H1 (cell line): ENCODE measurements around the gene IQUB. TPM values are rescaled to one million over a fixed set of nuclear protein-coding genes. Genes with fewer than 3 reads are reported as not detected.

Experiments used
- CTCF ChIA-PET: fragments of 300-600 bp; sonication (Branson Sonifier 250); formaldehyde crosslinking; loops from one replicate; lab custom pipeline; 2021; ENCODE audit not compliant: partially characterized antibody; lab: Charles Lee
- POLR2A ChIA-PET: fragments of 300-600 bp; sonication (Branson Sonifier 250); formaldehyde crosslinking; loops from one replicate; lab custom pipeline; 2021; ENCODE audit warnings: inconsistent platforms; ENCODE audit not compliant: partially characterized antibody; lab: Charles Lee
- DNase-seq, 2 experiments: peaks; one replicate each; pipeline versions ENCODE4 v3.0.0 to v3.0.0-alpha.2; 2010 to 2022; ENCODE audit warnings: low spot score in 2 of 2, low read depth in 1 of 2, mixed read lengths in 1 of 2
- FAIRE-seq: peaks from 2 replicates; lab custom pipeline; 2011; peaks lifted over from hg19 to GRCh38; lab: Jason Lieb, UNC
- H2AFZ ChIP-seq: 2 replicates; pipeline ENCODE4 v1.8.1; 2012; ENCODE audit warnings: low read length, inconsistent platforms
- H2AK5ac ChIP-seq: 2 replicates; pipeline ENCODE4 v1.6.1; 2013; ENCODE audit warnings: low read depth, low read length
- H2BK120ac ChIP-seq: replicated peaks from 2 replicates; pipeline ENCODE3; 2013; ENCODE audit warnings: low read depth, low read length, inconsistent platforms
- H2BK12ac ChIP-seq: 2 replicates; pipeline ENCODE4 v1.6.1; 2013; ENCODE audit warnings: low read depth, low read length
- H2BK15ac ChIP-seq: 2 replicates; pipeline ENCODE4 v1.6.1; 2013; ENCODE audit warnings: low read length
- H2BK20ac ChIP-seq: 2 replicates; pipeline ENCODE4 v1.6.1; 2013; ENCODE audit warnings: low read length
- H2BK5ac ChIP-seq: 2 replicates; pipeline ENCODE4 v1.6.1; 2013; ENCODE audit warnings: low read depth, low read length
- H3K14ac ChIP-seq: 2 replicates; pipeline ENCODE4 v1.6.1; 2013; ENCODE audit warnings: inconsistent platforms; ENCODE audit not compliant: insufficient read length
- H3K18ac ChIP-seq: 2 replicates; pipeline ENCODE4 v1.6.1; 2013; ENCODE audit warnings: low read length; ENCODE audit errors: extremely low read depth
- H3K23ac ChIP-seq: 2 replicates; pipeline ENCODE4 v1.6.1; 2013; ENCODE audit warnings: inconsistent platforms; ENCODE audit not compliant: insufficient read length
- H3K23me2 ChIP-seq: 2 replicates; pipeline ENCODE4 v1.6.1; 2013; ENCODE audit warnings: low read depth, low read length
- H3K27ac ChIP-seq: 2 replicates; pipeline ENCODE4 v1.6.1; 2011; ENCODE audit warnings: low read depth, low read length, inconsistent platforms
- H3K27me3 ChIP-seq, 4 experiments: replicated peaks in 1 of 4; 1 replicate in 1 of 4; 2 replicates in 3 of 4; pipeline versions ENCODE4 v1.6.1 to v1.8.1; 2011 to 2013; ENCODE audit warnings: low read length in 3 of 4, mild to moderate bottlenecking in 3 of 4, inconsistent platforms in 2 of 4, mixed read lengths in 2 of 4, moderate library complexity in 1 of 4; ENCODE audit not compliant: control insufficient read depth in 3 of 4, insufficient read depth in 3 of 4; ENCODE audit errors: extremely low read depth in 1 of 4
- H3K36me3 ChIP-seq, 4 experiments: 2 replicates each; pipeline versions ENCODE4 v1.6.1 to v1.8.1; 2011 to 2013; ENCODE audit warnings: mild to moderate bottlenecking in 4 of 4, low read length in 3 of 4, moderate library complexity in 2 of 4, control low read depth in 1 of 4, inconsistent platforms in 1 of 4; ENCODE audit not compliant: insufficient read depth in 4 of 4, control insufficient read depth in 2 of 4
- H3K4ac ChIP-seq: replicated peaks from 2 replicates; pipeline ENCODE3; 2013; ENCODE audit warnings: low read length, low read depth, mixed read lengths, inconsistent platforms; ENCODE audit not compliant: insufficient read length
- H3K4me1 ChIP-seq, 4 experiments: replicated peaks in 1 of 4; 1 replicate in 1 of 4; 2 replicates in 3 of 4; pipeline versions ENCODE4 v1.6.1 to v1.8.1; 2011 to 2013; ENCODE audit warnings: low read length in 3 of 4, inconsistent platforms in 2 of 4, mixed read lengths in 1 of 4; ENCODE audit not compliant: insufficient read depth in 4 of 4, control insufficient read depth in 3 of 4
- H3K4me2 ChIP-seq, 2 experiments: 2 replicates each; pipeline versions ENCODE4 v1.6.1 to v1.8.1; 2011 to 2013; ENCODE audit warnings: low read depth in 2 of 2, low read length in 2 of 2, control low read depth in 1 of 2, inconsistent platforms in 1 of 2, mild to moderate bottlenecking in 1 of 2; ENCODE audit not compliant: insufficient read depth in 1 of 2
- H3K4me3 ChIP-seq, 4 experiments: fragments of 200-600, 300-600 bp in 1 of 4; sonication (generic), shearing (Covaris generic), sonication (Bioruptor Twin) in 1 of 4; 2 replicates each; pipeline versions ENCODE4 v1.5.1 to v1.8.1; 2011 to 2016; ENCODE audit warnings: low read length in 4 of 4, low read depth in 3 of 4, control low read depth in 2 of 4, inconsistent platforms in 2 of 4, mild to moderate bottlenecking in 2 of 4, mixed read lengths in 1 of 4, moderate library complexity in 1 of 4; ENCODE audit not compliant: insufficient read depth in 2 of 4; ENCODE audit errors: extremely low read depth in 1 of 4
- H3K56ac ChIP-seq: replicated peaks from 2 replicates; pipeline ENCODE3; 2013; ENCODE audit warnings: low read depth, mild to moderate bottlenecking, mixed read lengths, low read length, inconsistent platforms; ENCODE audit not compliant: insufficient read length
- H3K79me1 ChIP-seq: 2 replicates; pipeline ENCODE4 v1.6.1; 2013; ENCODE audit warnings: low read depth, low read length, control low read depth
- H3K79me2 ChIP-seq, 2 experiments: 2 replicates each; pipeline versions ENCODE4 v1.6.1 to v1.8.1; 2012 to 2013; ENCODE audit warnings: low read length in 2 of 2, mild to moderate bottlenecking in 2 of 2, inconsistent platforms in 1 of 2; ENCODE audit not compliant: insufficient read depth in 2 of 2, control insufficient read depth in 1 of 2
- H3K9ac ChIP-seq, 4 experiments: replicated peaks in 1 of 4; 1 replicate in 1 of 4; 2 replicates in 3 of 4; pipeline versions ENCODE4 v1.6.1 to v1.8.1; 2011 to 2013; ENCODE audit warnings: low read depth in 3 of 4, low read length in 3 of 4, control low read depth in 2 of 4, mild to moderate bottlenecking in 2 of 4, moderate library complexity in 2 of 4, inconsistent platforms in 1 of 4; ENCODE audit errors: extremely low read depth in 1 of 4
- H3K9me3 ChIP-seq, 2 experiments: 2 replicates each; pipeline versions ENCODE4 v1.6.1 to v1.8.1; 2012 to 2013; ENCODE audit warnings: mild to moderate bottlenecking in 2 of 2, moderate library complexity in 2 of 2, control low read depth in 1 of 2, inconsistent platforms in 1 of 2, low read depth in 1 of 2, low read length in 1 of 2, mixed read lengths in 1 of 2; ENCODE audit not compliant: insufficient read depth in 2 of 2
- H4K20me1 ChIP-seq, 2 experiments: replicated peaks in 1 of 2; 2 replicates each; pipeline versions ENCODE3 to v1.8.1; 2011 to 2013; ENCODE audit warnings: inconsistent platforms in 2 of 2, low read length in 2 of 2, mild to moderate bottlenecking in 1 of 2; ENCODE audit not compliant: insufficient read depth in 2 of 2, control insufficient read depth in 1 of 2
- H4K5ac ChIP-seq: 2 replicates; pipeline ENCODE4 v1.6.1; 2013; ENCODE audit warnings: low read length, low read depth, mixed read lengths, inconsistent platforms; ENCODE audit not compliant: insufficient read length
- H4K8ac ChIP-seq: 2 replicates; pipeline ENCODE4 v1.8.0; 2013; ENCODE audit warnings: mild to moderate bottlenecking, moderate library complexity, low read length, inconsistent platforms; ENCODE audit not compliant: insufficient read depth; ENCODE audit errors: extremely low read depth
- H4K91ac ChIP-seq: replicated peaks from 2 replicates; pipeline ENCODE3; 2013; ENCODE audit warnings: low read length, mixed read lengths, inconsistent platforms; ENCODE audit not compliant: insufficient read length
- CBX8 ChIP-seq: fragments of 300-800, 300-1000 bp; sonication (generic); IDR thresholded peaks from 2 replicates; pipeline ENCODE4 v1.7.1; 2016; ENCODE audit warnings: low read depth, low read length, borderline replicate concordance
- EZH2 ChIP-seq: fragments of 200-600 bp; sonication (generic); IDR thresholded peaks from 2 replicates; pipeline ENCODE4 v1.7.1; 2012; ENCODE audit warnings: low read depth, mild to moderate bottlenecking, moderate library complexity, low read length, inconsistent platforms; ENCODE audit not compliant: severe bottlenecking
- FOSL1 ChIP-seq: IDR thresholded peaks from 2 replicates; pipeline ENCODE4 v1.6.1; 2011; ENCODE audit warnings: mild to moderate bottlenecking, low read depth, low read length, moderate library complexity; ENCODE audit not compliant: insufficient read depth
- HDAC2 ChIP-seq, 2 experiments: fragments of 300-600 bp in 1 of 2; sonication (generic) in 1 of 2; IDR thresholded peaks; 2 replicates each; pipeline ENCODE4 v1.6.1; 2011 to 2012; ENCODE audit warnings: low read depth in 2 of 2, low read length in 2 of 2, mild to moderate bottlenecking in 2 of 2, moderate library complexity in 2 of 2, borderline replicate concordance in 1 of 2, inconsistent platforms in 1 of 2
- KDM1A ChIP-seq: fragments of 200-600, 300-600 bp; sonication (generic); IDR thresholded peaks from 2 replicates; pipeline ENCODE4 v1.7.1; 2016; ENCODE audit warnings: mild to moderate bottlenecking, low read length, borderline replicate concordance
- KDM4A ChIP-seq: IDR thresholded peaks from one replicate; pipeline ENCODE4 v1.7.1; 2012; ENCODE audit warnings: low read depth, mild to moderate bottlenecking, moderate library complexity, low read length, inconsistent platforms; ENCODE audit not compliant: severe bottlenecking
- KDM5A ChIP-seq: fragments of 200-600 bp; IDR thresholded peaks from 2 replicates; pipeline ENCODE4 v1.7.1; 2012; ENCODE audit warnings: mild to moderate bottlenecking, low read length, inconsistent platforms, mixed read lengths
- NRF1 ChIP-seq: IDR thresholded peaks from 2 replicates; pipeline ENCODE4 v1.6.1; 2011; ENCODE audit warnings: mild to moderate bottlenecking, low read depth, low read length, improper control_type of control experiment
- RBBP5 ChIP-seq: IDR thresholded peaks from 2 replicates; pipeline ENCODE4 v1.7.1; 2012; ENCODE audit warnings: low read depth, mild to moderate bottlenecking, inconsistent platforms, low read length, moderate library complexity, borderline replicate concordance
- RXRA ChIP-seq: IDR thresholded peaks from 2 replicates; pipeline ENCODE4 v1.6.1; 2011; ENCODE audit warnings: low read depth, mild to moderate bottlenecking, low read length, moderate library complexity; ENCODE audit not compliant: insufficient read depth
- SAP30 ChIP-seq: fragments of 300-600 bp; sonication (generic); IDR thresholded peaks from 2 replicates; pipeline ENCODE4 v1.7.1; 2012; ENCODE audit warnings: low read length, moderate library complexity, mild to moderate bottlenecking, inconsistent platforms; ENCODE audit not compliant: insufficient read depth, insufficient replicate concordance
- SP2 ChIP-seq: IDR thresholded peaks from 2 replicates; pipeline ENCODE4 v1.6.1; 2012; ENCODE audit warnings: mild to moderate bottlenecking, low read length, inconsistent platforms
- SP4 ChIP-seq: IDR thresholded peaks from 2 replicates; pipeline ENCODE4 v1.6.1; 2012; ENCODE audit warnings: low read length, inconsistent platforms
- TCF12 ChIP-seq: IDR thresholded peaks from 2 replicates; pipeline ENCODE4 v1.6.1; 2011; ENCODE audit warnings: low read depth, mild to moderate bottlenecking, low read length
- WGBS, 2 experiments: shearing (Covaris generic) in 1 of 2; methylation state at CpG; one replicate each; pipeline versions ENCODE4 v1.1.6 to v1.1.7; 2013 to 2015; ENCODE audit warnings: low lambda C conversion rate in 2 of 2, mixed read lengths in 2 of 2, inconsistent platforms in 1 of 2, low coverage in 1 of 2, missing lambda C conversion rate in 1 of 2; ENCODE audit not compliant: insufficient replicate concordance in 2 of 2, insufficient coverage in 1 of 2, insufficient read length in 1 of 2; ENCODE audit errors: extremely low coverage in 1 of 2, missing lambda C conversion rate in 1 of 2; 5-methylcytosine and 5-hydroxymethylcytosine counted together
- polyA plus RNA-seq, 7 experiments: library from polyadenylated mRNA; depleted of rRNA in 3 of 7; stranded (reverse) in 5 of 7; unstranded in 2 of 7; fragments of >200 nt in 5 of 7; fragments of 200-250 nt in 2 of 7; gene quantifications; 1 replicate in 5 of 7; 2 replicates in 1 of 7; 4 replicates in 1 of 7; pipeline versions ENCODE4 v1.2.1 to v1.2.3, GENCODE V29; 2011 to 2013; ENCODE audit warnings: missing spikeins in 2 of 7, mixed read lengths in 2 of 7
- total RNA-seq: library from RNA; stranded (reverse); fragmentation: NEBNext Ultra II Directional; extraction: Animal tissue kit (Norgen Biotek cat#: 25700); gene quantifications from 2 replicates; pipeline ENCODE4 v1.2.1, GENCODE V29; 2021

Gene IQUB
- total and polyA plus RNA-seq, 2 of the 8 experiments (the other 6 are each of a cell fraction or from before 2014, with no cell fraction given) = 0.12 to 0.82 TPM

DNA sequence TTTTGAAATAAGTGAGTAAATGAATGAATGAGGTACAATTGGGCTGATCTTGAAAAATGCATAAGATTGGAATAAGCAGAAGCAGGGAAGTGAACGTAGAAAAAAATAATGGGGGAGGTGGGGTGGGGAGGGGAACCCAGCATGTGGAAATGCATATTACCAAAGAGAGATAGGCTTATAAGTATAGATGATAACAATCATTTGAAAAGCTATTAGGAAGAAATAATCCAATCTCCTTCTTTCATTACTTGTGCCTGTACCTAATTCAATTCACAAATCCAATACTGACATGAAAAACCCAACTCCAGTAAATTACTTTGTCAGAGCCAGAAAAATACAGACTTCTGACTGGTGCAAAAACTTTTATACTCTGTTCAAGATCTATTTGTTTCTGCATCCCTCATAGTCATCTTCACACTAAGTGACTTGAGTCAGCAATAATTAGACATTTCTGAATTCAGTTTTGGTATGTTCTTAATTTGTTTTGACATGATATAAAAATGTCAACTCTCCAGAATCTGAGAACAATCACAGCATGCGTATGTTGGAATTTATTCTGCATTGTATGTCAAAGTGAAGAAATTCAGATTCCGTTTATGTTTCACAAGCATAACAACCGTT lies 99.2 kb downstream of the IQUB start:
- H2AK5ac ChIP-seq = no peak overlapping the region
- H3K23ac ChIP-seq = no peak overlapping the region
- H3K4me3 ChIP-seq = no peak overlapping the region
- H3K4me1 ChIP-seq = peaks cover 2 to 13% (median 9%) of the 10 kb centered on the region in 4 experiments; a peak in 5 of 7 replicates
- DNase-seq = no peak
- no peak overlapping the region for H2AFZ ChIP-seq
- H3K9me3 ChIP-seq = no peaks in the 10 kb centered on the region
- TF ChIP-seq RBBP5 (no peak), FOSL1 (no peak), TCF12 (no peak), SAP30 (no peak), HDAC2 (IDR thresholded peaks at IDR 0.05; ENCODE audit: borderline replicate concordance in 1 of 2, low read depth in 2 of 2, low read length in 2 of 2) (no peak), NRF1 (no peak), EZH2 (no peak), SP2 (no peak), KDM1A (no peak), RXRA (no peak), KDM4A (no peak), SP4 (no peak), CBX8 (no peak), KDM5A (no peak)
- TF ChIP-seq, all 59 proteins: peak for 0
- Histone ChIP-seq H4K20me1 (no peaks in the 10 kb centered on the region), H2BK120ac (no peak overlapping the region), H3K79me2 (no peaks in the 10 kb centered on the region), H3K56ac (no peak overlapping the region), H3K18ac (no peak overlapping the region), H2BK5ac (no peak overlapping the region), H3K4me2 (no peak overlapping the region), H3K23me2 (no peaks in the 10 kb centered on the region), H3K79me1 (no peaks in the 10 kb centered on the region), H2BK12ac (no peak overlapping the region), H4K5ac (no peak overlapping the region), H3K9ac (no peak overlapping the region), H3K36me3 (no peaks in the 10 kb centered on the region), H3K14ac (no peak overlapping the region), H4K91ac (no peak overlapping the region), H3K4ac (no peak overlapping the region), H3K27me3 (no peaks in the 10 kb centered on the region), H4K8ac (no peak overlapping the region), H2BK15ac (no peak overlapping the region), H2BK20ac (no peak overlapping the region; the same call in 1 of the 2 replicates), H3K27ac (no peak overlapping the region)
- no peak for FAIRE-seq
- CTCF ChIA-PET = no interaction called here
- WGBS, 2 experiments = 89 to 100% methylated on average over 1 to 4 of the region's 4 CpGs
- POLR2A ChIA-PET = no interaction called here
